ENCODE measurements around the gene SPINK14.

The SPINK14 gene

GRCh38 chr5:148201151-148201550 lies 32.8 kb downstream of the SPINK14 start:
- no peak for DNase-seq (ENCODE audit: low spot score)

GRCh38 chr5:148202531-148203203 lies 34.3 kb downstream of the SPINK14 start, which contains the start of gene SPINK6:
TSS of gene SPINK6 (plus strand) at chr5:148203042. CDS start at chr5:148203097, 55 bp downstream.
- DNase-seq (ENCODE audit: low spot score): no peak

GRCh38 chr5:148205044-148205806 lies 36.9 kb downstream of the SPINK14 start:
- DNase-seq (ENCODE audit: low spot score): no peak

GRCh38 chr5:148205865-148206264 lies 37.5 kb downstream of the SPINK14 start:
- no peak for DNase-seq (ENCODE audit: low spot score)

- DNase-seq (ENCODE audit: low spot score): no peak
Observed at GRCh38 chr5:148206620-148207019, 38.3 kb downstream of the SPINK14 start.

- no peak for DNase-seq (ENCODE audit: low spot score)
Observed at GRCh38 chr5:148208226-148208625, 39.9 kb downstream of the SPINK14 start.

- no peak for DNase-seq (ENCODE audit: low spot score)
Observed at GRCh38 chr5:148209151-148209770, 40.9 kb downstream of the SPINK14 start.

GRCh38 chr5:148214665-148215185 lies 46.4 kb downstream of the SPINK14 start:
- no peak for DNase-seq (ENCODE audit: low spot score)

GRCh38 chr5:148221508-148221907 lies 53.2 kb downstream of the SPINK14 start:
- DNase-seq (ENCODE audit: low spot score): no peak

- no peak for DNase-seq (ENCODE audit: low spot score)
Observed at GRCh38 chr5:148224117-148224742, 55.9 kb downstream of the SPINK14 start.
